GM21619 (cell line): ENCODE measurements around the gene F8.

Experiments used
- ATAC-seq: cut with Tn5 transposase; IDR thresholded peaks from one replicate; pipeline ENCODE4 v1.9.1; 2021; ENCODE audit not compliant: unreplicated experiment

The F8 gene

DNA sequence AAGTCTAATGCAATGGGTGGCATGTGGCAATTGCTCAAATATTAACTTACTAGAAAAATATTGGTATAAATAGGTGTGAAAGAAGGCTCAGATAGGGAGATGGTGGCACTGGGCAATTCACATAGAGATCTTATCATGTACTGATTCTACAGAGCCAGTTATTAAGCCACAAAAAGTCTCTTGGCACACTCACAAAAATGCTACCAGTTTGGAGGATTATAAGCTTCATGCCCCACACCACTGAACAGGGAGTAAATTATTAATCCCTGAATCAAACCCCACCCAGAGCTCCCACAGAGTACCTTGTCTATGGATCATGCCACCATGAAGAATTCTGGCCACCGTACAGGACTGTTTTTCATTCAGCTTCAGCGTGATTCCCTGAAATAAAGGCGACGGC, 231.1 kb downstream of the F8 start:
- no peak for ATAC-seq
